Measurements from ENCODE around the gene CYP4F3. TPM values are rescaled to one million over a fixed set of nuclear protein-coding genes. Genes with fewer than 3 reads are reported as not detected.

The CYP4F3 gene
- total and polyA plus RNA-seq, 2 of the 13 experiments (the other 11 are each of a cell fraction or from before 2014, with no cell fraction given): 17.8 to 22.8 TPM

DNA sequence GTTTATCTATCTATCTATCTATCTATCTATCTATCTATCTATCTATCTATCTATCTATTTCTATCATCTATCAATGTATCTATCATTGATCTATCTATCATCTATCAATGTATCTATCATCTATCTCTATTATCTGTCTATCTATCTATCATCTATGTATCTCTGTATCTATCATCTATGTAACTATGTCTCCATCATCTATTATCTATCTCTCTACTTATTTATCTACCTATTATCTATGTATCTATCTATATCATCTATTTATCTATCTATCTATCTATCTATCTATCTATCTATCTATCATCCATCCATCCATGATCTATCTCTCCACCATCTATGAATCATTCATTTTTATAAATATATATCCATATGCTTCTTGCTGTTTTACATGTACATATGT lies 15.8 kb downstream of the CYP4F3 start:
- CTCF ChIA-PET (ENCODE audit: low intra/inter-chr PET ratio, low total read pairs): no interaction called here
- no peak for ATAC-seq
- no TSS peak for BruUV-seq (replicated peaks)
- in situ Hi-C loops (cut with HindIII; ENCODE audit: extremely low pct_ligation_motif_present, low pct_unique_long_range_greater_than_20kb): no loop called here
- H4K20me1 ChIP-seq (ENCODE audit: insufficient read depth, low read length): no peaks in the 10 kb centered on the region
- H3K27me3 ChIP-seq (ENCODE audit: control insufficient read depth in 1 of 2, insufficient read depth in 2 of 2, low read length in 2 of 2): no peaks in the 10 kb centered on the region
- H3K4me3 ChIP-seq (replicated peaks in 1 of 3; ENCODE audit: insufficient read depth in 1 of 3, low read depth in 2 of 3, low read length in 3 of 3): no peak overlapping the region
- no peak for FAIRE-seq
- no peak overlapping the region for H3K4me2 ChIP-seq (ENCODE audit: low read depth, low read length)
- no peak overlapping the region for H3K9ac ChIP-seq (ENCODE audit: insufficient read depth, low read depth, low read length)
- H3K4me1 ChIP-seq (ENCODE audit: insufficient read depth, low read length): no peaks in the 10 kb centered on the region
- no peak overlapping the region for H2AFZ ChIP-seq (ENCODE audit: low read length)
- H3K27ac ChIP-seq (ENCODE audit: extremely low read length, insufficient read depth, low read length): no peak overlapping the region
- DNase-seq (ENCODE audit: low spot score): no peak
- POLR2A ChIA-PET: interaction anchor here (1.6 kb wide), 1 partner anchor 15 kb away, joined by 3 read pairs; the partner anchor contains the start of gene CYP4F3
- intact Hi-C loops (cut with micrococcal nuclease; ENCODE audit: unreplicated experiment): no loop called here
- no peak for TF ChIP-seq SIN3A (IDR thresholded peaks at IDR 0.05; ENCODE audit: borderline replicate concordance, low read depth, low read length)
- no peak for TF ChIP-seq ARNT2 (CRISPR knock-in tag; IDR thresholded peaks at IDR 0.05; ENCODE audit: low read depth)
- TF ChIP-seq, protein P1, sequence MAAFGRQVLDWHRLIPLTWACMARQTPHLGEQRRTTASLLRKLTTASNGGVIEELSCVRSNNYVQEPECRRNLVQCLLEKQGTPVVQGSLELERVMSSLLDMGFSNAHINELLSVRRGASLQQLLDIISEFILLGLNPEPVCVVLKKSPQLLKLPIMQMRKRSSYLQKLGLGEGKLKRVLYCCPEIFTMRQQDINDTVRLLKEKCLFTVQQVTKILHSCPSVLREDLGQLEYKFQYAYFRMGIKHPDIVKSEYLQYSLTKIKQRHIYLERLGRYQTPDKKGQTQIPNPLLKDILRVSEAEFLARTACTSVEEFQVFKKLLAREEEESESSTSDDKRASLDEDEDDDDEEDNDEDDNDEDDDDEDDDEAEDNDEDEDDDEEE (CRISPR knock-in tag; IDR thresholded peaks at IDR 0.05): no peak
- TF ChIP-seq CC2D1A (CRISPR knock-in tag; IDR thresholded peaks at IDR 0.05): no peak
- no peak for TF ChIP-seq ZNF562 (CRISPR knock-in tag; IDR thresholded peaks at IDR 0.05; ENCODE audit: borderline replicate concordance)
- TF ChIP-seq HIVEP1 (CRISPR knock-in tag; IDR thresholded peaks at IDR 0.05): no peak
- TF ChIP-seq, protein P2, sequence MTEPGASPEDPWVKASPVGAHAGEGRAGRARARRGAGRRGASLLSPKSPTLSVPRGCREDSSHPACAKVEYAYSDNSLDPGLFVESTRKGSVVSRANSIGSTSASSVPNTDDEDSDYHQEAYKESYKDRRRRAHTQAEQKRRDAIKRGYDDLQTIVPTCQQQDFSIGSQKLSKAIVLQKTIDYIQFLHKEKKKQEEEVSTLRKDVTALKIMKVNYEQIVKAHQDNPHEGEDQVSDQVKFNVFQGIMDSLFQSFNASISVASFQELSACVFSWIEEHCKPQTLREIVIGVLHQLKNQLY (CRISPR knock-in tag; IDR thresholded peaks at IDR 0.05): no peak
- no peak for TF ChIP-seq FOXA1 (IDR thresholded peaks at IDR 0.05)
- no peak for TF ChIP-seq FOXA1 (CRISPR knock-in tag; IDR thresholded peaks at IDR 0.05)
- no peak for TF ChIP-seq EEA1 (CRISPR knock-in tag; IDR thresholded peaks at IDR 0.05; ENCODE audit: borderline replicate concordance)
- no peak for TF ChIP-seq ZSCAN9 (CRISPR knock-in tag; IDR thresholded peaks at IDR 0.05; ENCODE audit: borderline replicate concordance)
- TF ChIP-seq, protein P3, sequence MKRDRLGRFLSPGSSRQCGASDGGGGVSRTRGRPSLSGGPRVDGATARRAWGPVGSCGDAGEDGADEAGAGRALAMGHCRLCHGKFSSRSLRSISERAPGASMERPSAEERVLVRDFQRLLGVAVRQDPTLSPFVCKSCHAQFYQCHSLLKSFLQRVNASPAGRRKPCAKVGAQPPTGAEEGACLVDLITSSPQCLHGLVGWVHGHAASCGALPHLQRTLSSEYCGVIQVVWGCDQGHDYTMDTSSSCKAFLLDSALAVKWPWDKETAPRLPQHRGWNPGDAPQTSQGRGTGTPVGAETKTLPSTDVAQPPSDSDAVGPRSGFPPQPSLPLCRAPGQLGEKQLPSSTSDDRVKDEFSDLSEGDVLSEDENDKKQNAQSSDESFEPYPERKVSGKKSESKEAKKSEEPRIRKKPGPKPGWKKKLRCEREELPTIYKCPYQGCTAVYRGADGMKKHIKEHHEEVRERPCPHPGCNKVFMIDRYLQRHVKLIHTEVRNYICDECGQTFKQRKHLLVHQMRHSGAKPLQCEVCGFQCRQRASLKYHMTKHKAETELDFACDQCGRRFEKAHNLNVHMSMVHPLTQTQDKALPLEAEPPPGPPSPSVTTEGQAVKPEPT (CRISPR knock-in tag; IDR thresholded peaks at IDR 0.05; ENCODE audit: low read depth): no peak
- TF ChIP-seq AGO2 (optimal IDR thresholded peaks at IDR 0.05; ENCODE audit: low read depth, low read length): no peak
- TF ChIP-seq, protein P4, sequence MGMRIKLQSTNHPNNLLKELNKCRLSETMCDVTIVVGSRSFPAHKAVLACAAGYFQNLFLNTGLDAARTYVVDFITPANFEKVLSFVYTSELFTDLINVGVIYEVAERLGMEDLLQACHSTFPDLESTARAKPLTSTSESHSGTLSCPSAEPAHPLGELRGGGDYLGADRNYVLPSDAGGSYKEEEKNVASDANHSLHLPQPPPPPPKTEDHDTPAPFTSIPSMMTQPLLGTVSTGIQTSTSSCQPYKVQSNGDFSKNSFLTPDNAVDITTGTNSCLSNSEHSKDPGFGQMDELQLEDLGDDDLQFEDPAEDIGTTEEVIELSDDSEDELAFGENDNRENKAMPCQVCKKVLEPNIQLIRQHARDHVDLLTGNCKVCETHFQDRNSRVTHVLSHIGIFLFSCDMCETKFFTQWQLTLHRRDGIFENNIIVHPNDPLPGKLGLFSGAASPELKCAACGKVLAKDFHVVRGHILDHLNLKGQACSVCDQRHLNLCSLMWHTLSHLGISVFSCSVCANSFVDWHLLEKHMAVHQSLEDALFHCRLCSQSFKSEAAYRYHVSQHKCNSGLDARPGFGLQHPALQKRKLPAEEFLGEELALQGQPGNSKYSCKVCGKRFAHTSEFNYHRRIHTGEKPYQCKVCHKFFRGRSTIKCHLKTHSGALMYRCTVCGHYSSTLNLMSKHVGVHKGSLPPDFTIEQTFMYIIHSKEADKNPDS (CRISPR knock-in tag; IDR thresholded peaks at IDR 0.05): no peak
- TF ChIP-seq ZNF75D (CRISPR knock-in tag; IDR thresholded peaks at IDR 0.05; ENCODE audit: borderline replicate concordance): no peak
- TF ChIP-seq SRF (IDR thresholded peaks at IDR 0.05; ENCODE audit: low read depth, low read length): no peak
- TF ChIP-seq GATAD2A (CRISPR knock-in tag; IDR thresholded peaks at IDR 0.05): no peak
- TF ChIP-seq ZNF839 (CRISPR knock-in tag; IDR thresholded peaks at IDR 0.05; ENCODE audit: borderline replicate concordance): no peak
- TF ChIP-seq, protein P5, sequence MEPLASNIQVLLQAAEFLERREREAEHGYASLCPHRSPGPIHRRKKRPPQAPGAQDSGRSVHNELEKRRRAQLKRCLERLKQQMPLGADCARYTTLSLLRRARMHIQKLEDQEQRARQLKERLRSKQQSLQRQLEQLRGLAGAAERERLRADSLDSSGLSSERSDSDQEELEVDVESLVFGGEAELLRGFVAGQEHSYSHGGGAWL (CRISPR knock-in tag; IDR thresholded peaks at IDR 0.05): no peak
- no peaks in the 10 kb centered on the region for H3K79me2 ChIP-seq (ENCODE audit: insufficient read depth, low read length)
- H3K36me3 ChIP-seq (replicated peaks in 1 of 2; ENCODE audit: control insufficient read depth in 1 of 2, insufficient read depth in 2 of 2, low read length in 2 of 2): peaks cover 2 to 22% of the 10 kb centered on the region in 2 experiments; a peak in 4 of 5 replicates
- H3K9me3 ChIP-seq (ENCODE audit: low read length): no peaks in the 10 kb centered on the region

Measured in HepG2 (cell line).